Measurements from ENCODE around the gene TMEM89. TPM values are rescaled to one million over a fixed set of nuclear protein-coding genes. Genes with fewer than 3 reads are reported as not detected.

The TMEM89 gene
- total RNA-seq, 1 experiment from 2014 or later = not detected

- H3K9me3 ChIP-seq (ENCODE audit: low read length) = no peaks in the 10 kb centered on the region
- ChIA-PET POLR2A (ENCODE audit: unreplicated experiment) (no interaction called here), CTCF (no interaction called here)
- H3F3A ChIP-seq (ENCODE audit: low read length, unreplicated experiment) = no peaks in the 10 kb centered on the region
- TF ChIP-seq EZH2phosphoT487 (IDR thresholded peaks at IDR 0.05; ENCODE audit: borderline replicate concordance, low read length) (no peak), CTCF (conservative IDR thresholded peaks at IDR 0.05; ENCODE audit: low read depth, low read length) (no peak), EZH2 (IDR thresholded peaks at IDR 0.05; ENCODE audit: low read length, unreplicated experiment) (no peak)
- H3K79me2 ChIP-seq (ENCODE audit: low read length) = no peaks in the 10 kb centered on the region
- intact Hi-C loops (cut with micrococcal nuclease) = no loop called here
- BruUV-seq (replicated peaks) = no TSS peak
- H3K27me3 ChIP-seq (ENCODE audit: low read length) = no peaks in the 10 kb centered on the region
- peaks cover 24% of the 10 kb centered on the region for H3K36me3 ChIP-seq (ENCODE audit: low read depth, low read length)
- no peak for ATAC-seq
- no peak overlapping the region for H2AFZ ChIP-seq (ENCODE audit: low read length)
- H3K9ac ChIP-seq (ENCODE audit: low read length) = no peak overlapping the region
- no peak overlapping the region for H3K27ac ChIP-seq (ENCODE audit: low read length)
- no peaks in the 10 kb centered on the region for H3K9me2 ChIP-seq (replicated peaks; ENCODE audit: low read length)
- no peak overlapping the region for H3K4me2 ChIP-seq (ENCODE audit: low read length)
- H4K20me1 ChIP-seq (ENCODE audit: low read length) = no peaks in the 10 kb centered on the region
- no peak for DNase-seq
- no peak overlapping the region for H3K4me3 ChIP-seq (ENCODE audit: low read length)
- no peaks in the 10 kb centered on the region for H3K4me1 ChIP-seq (ENCODE audit: insufficient read depth, low read length)
These were observed 4.0 kb upstream of the TMEM89 start for GRCh38 chr3:48625600-48625999.

- no TSS peak for BruUV-seq (replicated peaks)
- Histone ChIP-seq H3K27me3 (ENCODE audit: low read length) (no peaks in the 10 kb centered on the region), H3K4me1 (ENCODE audit: insufficient read depth, low read length) (no peaks in the 10 kb centered on the region), H3K9me3 (ENCODE audit: low read length) (no peaks in the 10 kb centered on the region), H3K4me3 (ENCODE audit: low read length) (no peak overlapping the region), H3K9me2 (replicated peaks; ENCODE audit: low read length) (no peaks in the 10 kb centered on the region), H3K4me2 (ENCODE audit: low read length) (no peak overlapping the region), H3K27ac (ENCODE audit: low read length) (no peak overlapping the region), H3K79me2 (ENCODE audit: low read length) (no peaks in the 10 kb centered on the region), H3F3A (ENCODE audit: low read length, unreplicated experiment) (no peaks in the 10 kb centered on the region), H4K20me1 (ENCODE audit: low read length) (no peaks in the 10 kb centered on the region), H3K9ac (ENCODE audit: low read length) (no peak overlapping the region), H2AFZ (ENCODE audit: low read length) (no peak overlapping the region), H3K36me3 (ENCODE audit: low read depth, low read length) (peaks cover 19% of the 10 kb centered on the region)
- intact Hi-C loops (cut with micrococcal nuclease) = no loop called here
- ChIA-PET POLR2A (ENCODE audit: unreplicated experiment) (no interaction called here), CTCF (no interaction called here)
- TF ChIP-seq EZH2phosphoT487 (IDR thresholded peaks at IDR 0.05; ENCODE audit: borderline replicate concordance, low read length) = no peak
- TF ChIP-seq EZH2 (IDR thresholded peaks at IDR 0.05; ENCODE audit: low read length, unreplicated experiment) = no peak
- no peak for TF ChIP-seq CTCF (conservative IDR thresholded peaks at IDR 0.05; ENCODE audit: low read depth, low read length)
- no peak for DNase-seq
- no peak; the same call in 1 of the 2 replicates for ATAC-seq
These were observed 3.2 kb upstream of the TMEM89 start for GRCh38 chr3:48624767-48625166.

- Histone ChIP-seq H3F3A (ENCODE audit: low read length, unreplicated experiment) (no peaks in the 10 kb centered on the region), H3K27me3 (ENCODE audit: low read length) (no peaks in the 10 kb centered on the region), H3K9ac (ENCODE audit: low read length) (no peak overlapping the region), H3K4me2 (ENCODE audit: low read length) (no peak overlapping the region), H2AFZ (ENCODE audit: low read length) (no peak overlapping the region), H3K27ac (ENCODE audit: low read length) (no peak overlapping the region), H3K9me3 (ENCODE audit: low read length) (no peaks in the 10 kb centered on the region), H3K36me3 (ENCODE audit: low read depth, low read length) (peaks cover 18% of the 10 kb centered on the region), H3K9me2 (replicated peaks; ENCODE audit: low read length) (no peaks in the 10 kb centered on the region), H3K4me3 (ENCODE audit: low read length) (no peak overlapping the region), H3K79me2 (ENCODE audit: low read length) (no peaks in the 10 kb centered on the region), H4K20me1 (ENCODE audit: low read length) (no peaks in the 10 kb centered on the region), H3K4me1 (ENCODE audit: insufficient read depth, low read length) (no peaks in the 10 kb centered on the region)
- ATAC-seq (peak; percentile 62), DNase-seq (no peak)
- BruUV-seq (replicated peaks) = no TSS peak
- TF ChIP-seq EZH2 (IDR thresholded peaks at IDR 0.05; ENCODE audit: low read length, unreplicated experiment) (no peak), CTCF (conservative IDR thresholded peaks at IDR 0.05; ENCODE audit: low read depth, low read length) (no peak), EZH2phosphoT487 (IDR thresholded peaks at IDR 0.05; ENCODE audit: borderline replicate concordance, low read length) (no peak)
- intact Hi-C loops (cut with micrococcal nuclease) = no loop called here
- ChIA-PET CTCF (interaction anchor here (0.6 kb wide), 1 partner anchor 188 kb away, joined by 5 read pairs; no protein-coding TSS in a partner anchor), POLR2A (ENCODE audit: unreplicated experiment) (interaction anchor here (0.6 kb wide), 3 partner anchors 11 to 93 kb away, joined by 4 to 13 read pairs (median 6); partner anchors contain the start of gene SLC26A6)
These were observed 2.4 kb upstream of the TMEM89 start for GRCh38 chr3:48623851-48624547.

Measured in PC-3 (cell line).